HG03039 (cell line): ENCODE measurements around the gene TMEM30B.

ENCODE experiments used
- ATAC-seq: cut with Tn5 transposase; IDR thresholded peaks from one replicate; pipeline ENCODE4 v1.9.1; 2021; ENCODE audit warnings: mild to moderate bottlenecking, moderate library complexity; ENCODE audit not compliant: unreplicated experiment

TMEM30B gene

DNA sequence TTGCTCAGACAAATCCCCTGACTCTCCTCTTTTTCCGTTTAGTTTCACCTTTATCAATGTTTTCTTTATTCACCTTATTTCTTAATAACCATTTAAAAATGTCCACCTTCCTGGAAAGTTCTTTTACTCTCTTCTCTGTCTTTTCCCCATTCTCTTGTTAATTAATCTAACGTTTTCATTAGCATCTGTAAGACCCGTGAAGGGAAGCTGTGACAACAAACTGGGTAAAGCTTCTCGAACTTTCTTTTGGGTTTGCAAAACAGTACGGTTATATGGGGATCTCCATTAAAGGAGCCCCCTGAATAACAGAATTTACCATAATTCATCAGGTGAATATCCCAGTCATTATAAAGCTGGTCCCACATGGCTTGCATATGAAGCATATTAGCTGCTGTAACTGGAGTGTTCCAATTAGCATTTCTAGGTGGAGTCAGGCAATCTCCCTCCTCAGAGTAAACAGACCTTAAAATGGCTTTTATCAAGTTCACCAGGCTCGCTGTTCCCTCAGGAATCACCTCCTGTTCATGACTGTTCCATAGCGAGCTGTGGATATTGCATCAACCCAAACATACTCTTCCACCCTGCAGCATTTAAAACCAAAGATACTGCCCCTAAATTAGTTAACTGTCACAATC, 42.4 kb downstream of the TMEM30B start:
- no peak for ATAC-seq

DNA sequence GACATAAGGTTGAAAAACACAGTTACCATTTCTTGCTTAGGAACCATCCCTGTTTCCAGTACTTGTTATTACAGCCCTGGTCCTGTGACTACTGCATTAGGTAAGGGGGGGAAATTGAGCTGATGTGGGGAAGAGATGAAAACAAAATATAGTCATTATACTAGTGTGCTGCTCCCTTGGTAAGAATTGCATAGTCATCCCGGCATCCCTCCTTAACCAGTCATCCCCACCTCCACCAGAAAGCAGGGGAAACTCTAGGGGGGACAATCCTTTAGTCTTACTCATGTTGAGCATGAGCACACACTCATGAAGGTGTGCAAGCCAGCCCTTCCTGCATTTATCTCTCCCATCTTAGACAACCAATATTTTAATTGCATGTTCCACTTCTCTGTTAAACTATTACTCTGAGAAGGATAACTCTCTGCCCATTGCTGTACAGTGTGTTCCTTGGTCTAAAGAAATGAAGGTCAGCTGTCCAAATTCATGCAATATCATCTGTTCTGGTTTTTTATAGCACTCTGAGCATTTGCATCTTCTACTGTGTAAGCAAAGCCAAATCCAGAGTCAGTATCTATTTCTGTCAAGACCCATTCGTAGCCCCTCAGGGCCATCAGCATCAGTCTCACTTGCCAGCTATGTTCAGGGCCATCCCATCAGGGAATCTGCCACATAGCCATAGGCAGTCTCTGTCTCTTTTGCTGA, 46.8 kb downstream of the TMEM30B start:
- no peak for ATAC-seq

DNA sequence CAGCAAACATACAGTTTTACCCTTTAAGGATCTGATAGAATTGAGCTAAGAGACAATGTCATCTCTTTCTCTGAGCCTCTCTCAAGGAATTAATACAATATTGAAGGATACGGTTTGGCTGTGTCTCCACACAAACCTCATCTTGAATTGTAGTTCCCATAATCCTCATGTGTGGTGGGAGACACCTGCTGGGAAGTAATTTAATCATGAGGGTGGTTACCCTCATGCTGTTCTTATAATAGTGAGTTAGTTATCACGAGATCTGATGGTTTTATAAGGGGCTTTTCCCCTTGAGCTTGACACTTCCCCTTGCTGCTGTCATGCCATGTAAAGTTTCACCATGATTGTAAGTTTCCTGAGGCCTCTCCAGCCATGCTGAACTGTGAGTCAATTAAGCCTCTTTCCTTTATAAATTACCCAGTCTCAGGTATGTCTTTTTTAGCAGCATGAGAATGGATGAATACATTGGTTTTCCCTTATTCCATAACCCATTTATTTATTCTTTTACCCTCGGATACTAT, 47.6 kb downstream of the TMEM30B start:
- ATAC-seq, result no peak

DNA sequence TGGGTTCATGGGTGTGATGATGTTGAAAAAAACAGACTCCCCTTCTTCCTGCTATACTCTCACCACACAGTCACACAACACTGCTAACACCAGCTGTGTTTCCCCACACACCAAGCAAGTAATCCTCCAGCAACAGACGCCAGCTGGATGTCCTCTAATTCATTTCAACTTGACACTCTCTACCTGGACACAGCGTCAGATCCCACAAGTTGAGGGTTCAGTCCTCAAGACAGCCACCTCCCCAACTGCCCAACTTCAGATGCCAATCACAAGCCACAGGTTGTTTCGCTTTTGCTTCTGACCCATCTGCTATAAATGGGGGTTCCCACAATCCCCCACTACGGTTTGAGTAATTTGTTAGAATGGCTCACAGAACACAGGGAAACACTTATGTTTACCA, 49.3 kb downstream of the TMEM30B start:
- ATAC-seq, result no peak

DNA sequence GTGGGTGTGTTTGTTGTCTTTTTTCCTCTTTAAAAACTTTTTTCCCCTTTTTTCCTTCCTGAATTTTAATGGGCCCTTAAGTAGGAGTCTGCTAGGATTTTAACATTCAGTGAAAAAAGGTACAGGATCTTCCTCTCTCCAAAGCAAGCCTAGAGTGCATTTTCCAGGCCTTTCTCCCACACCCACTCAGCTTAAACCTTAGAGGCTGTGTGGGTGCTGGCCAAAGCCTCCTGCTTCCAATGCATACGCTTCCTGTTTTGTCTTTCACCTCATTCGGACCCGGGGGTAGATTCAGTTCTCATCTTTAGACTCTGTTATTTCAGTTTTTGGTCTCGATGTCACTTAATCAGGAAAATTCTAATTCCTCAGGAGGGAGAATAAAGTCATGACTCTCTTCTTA, 51.2 kb downstream of the TMEM30B start:
- no peak for ATAC-seq

DNA sequence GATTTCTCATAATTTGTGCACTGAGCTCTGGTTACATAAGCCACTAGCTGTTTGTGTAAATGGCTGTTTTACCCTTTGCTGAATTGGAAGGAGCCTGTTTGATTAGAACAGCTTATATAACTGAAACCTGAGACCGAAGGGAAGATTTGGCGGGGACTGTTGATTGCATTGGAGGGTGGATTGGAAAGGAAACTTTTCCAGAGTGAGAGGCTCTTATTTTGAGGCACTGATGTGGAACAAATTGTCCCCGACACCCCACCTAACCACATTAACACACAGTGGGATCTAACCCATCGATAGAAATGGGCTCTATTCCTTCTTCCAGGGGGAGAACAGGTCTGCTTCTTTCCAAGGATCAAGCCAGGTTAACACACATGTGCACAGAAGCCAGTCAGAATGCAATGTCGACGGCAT, 51.7 kb downstream of the TMEM30B start:
- ATAC-seq, result no peak

DNA sequence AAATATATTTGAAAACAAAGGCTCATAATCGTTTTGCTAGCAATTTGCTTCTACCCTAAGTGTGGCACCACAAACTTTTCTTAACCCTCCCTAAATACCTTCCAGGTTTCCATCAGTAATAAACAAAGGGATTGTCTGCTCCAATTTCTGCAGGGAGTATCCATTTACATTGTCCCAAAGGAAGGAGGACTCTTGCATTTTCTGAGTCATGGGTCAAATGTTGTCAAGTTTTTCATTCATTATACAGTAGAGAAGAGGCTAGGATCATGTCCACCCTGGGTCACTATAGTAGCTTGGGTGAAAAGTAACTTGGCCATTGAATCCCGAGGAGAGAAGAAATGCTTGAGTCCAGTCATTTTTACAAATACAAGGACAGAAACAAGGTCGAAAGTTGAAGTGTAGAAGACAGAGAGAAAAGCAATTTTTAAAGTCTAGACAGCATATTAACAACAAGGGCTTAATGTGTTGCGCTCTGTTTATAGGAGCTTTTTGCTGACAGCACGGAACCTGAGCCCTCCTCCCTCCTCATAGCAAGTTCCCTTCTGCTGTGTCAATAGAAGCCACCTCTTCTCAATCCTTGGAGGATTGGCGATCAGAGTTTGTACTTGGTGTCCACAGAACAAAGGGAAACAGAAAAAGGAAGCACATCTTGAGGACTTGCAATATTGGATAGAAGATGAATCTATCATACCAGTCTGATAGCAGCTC, 53.1 kb downstream of the TMEM30B start:
- ATAC-seq, result no peak
